Measurements from ENCODE around the gene NKX1-2.

Gene NKX1-2

GRCh38 chr10:124474514-124475070 is 24.8 kb upstream of the NKX1-2 start:
- no peak for DNase-seq (ENCODE audit: low read depth in 3 of 3)

- no peak for DNase-seq (ENCODE audit: low read depth in 3 of 3)
Measured at GRCh38 chr10:124473070-124473469, 23.2 kb upstream of the NKX1-2 start.

GRCh38 chr10:124472071-124472470 is 22.2 kb upstream of the NKX1-2 start:
- DNase-seq (ENCODE audit: low read depth in 3 of 3), result no peak

GRCh38 chr10:124470544-124471434 is 21.0 kb upstream of the NKX1-2 start:
- no peak for DNase-seq (ENCODE audit: low read depth in 3 of 3)

- no peak for DNase-seq (ENCODE audit: low read depth in 3 of 3)
Measured at GRCh38 chr10:124469956-124470484, 20.2 kb upstream of the NKX1-2 start.

GRCh38 chr10:124468624-124469023 is 18.8 kb upstream of the NKX1-2 start:
- DNase-seq (ENCODE audit: low read depth in 3 of 3), result no peak

- DNase-seq (ENCODE audit: low read depth in 3 of 3), result no peak
Measured at GRCh38 chr10:124467165-124467564, 17.3 kb upstream of the NKX1-2 start.

GRCh38 chr10:124465777-124466488 is 16.1 kb upstream of the NKX1-2 start:
- no peak for DNase-seq (ENCODE audit: low read depth in 3 of 3)

GRCh38 chr10:124465003-124465776 is 15.4 kb upstream of the NKX1-2 start:
- DNase-seq (ENCODE audit: low read depth in 3 of 3), result no peak

- DNase-seq (ENCODE audit: low read depth in 3 of 3), result no peak
Measured at GRCh38 chr10:124464028-124464965, 14.5 kb upstream of the NKX1-2 start.

GRCh38 chr10:124462348-124462695 is 12.5 kb upstream of the NKX1-2 start:
- no peak for DNase-seq (ENCODE audit: low read depth in 3 of 3)

GRCh38 chr10:124461642-124462347 is 12.0 kb upstream of the NKX1-2 start, which contains the start of gene LHPP:
Gene LHPP, plus strand, starts transcription at chr10:124461823. Its CDS starts 40 bp downstream, at chr10:124461863.
- DNase-seq (ENCODE audit: low read depth in 3 of 3), result peak; percentile 69 to 82 (median 80)

GRCh38 chr10:124460144-124460543 is 10.3 kb upstream of the NKX1-2 start:
- DNase-seq (ENCODE audit: low read depth in 3 of 3), result no peak

GRCh38 chr10:124459395-124459794 is 9.6 kb upstream of the NKX1-2 start:
- DNase-seq (ENCODE audit: low read depth in 3 of 3), result no peak

GRCh38 chr10:124458889-124459288 is 9.1 kb upstream of the NKX1-2 start:
- DNase-seq (ENCODE audit: low read depth in 3 of 3), result no peak

- no peak for DNase-seq (ENCODE audit: low read depth in 3 of 3)
Measured at GRCh38 chr10:124458473-124458872, 8.6 kb upstream of the NKX1-2 start.

GRCh38 chr10:124455441-124455840 is 5.6 kb upstream of the NKX1-2 start:
- no peak for DNase-seq (ENCODE audit: low read depth in 3 of 3)

GRCh38 chr10:124453960-124454610 is 4.2 kb upstream of the NKX1-2 start:
- no peak for DNase-seq (ENCODE audit: low read depth in 3 of 3)

GRCh38 chr10:124451276-124451675 is 1.4 kb upstream of the NKX1-2 start:
- DNase-seq (ENCODE audit: low read depth in 3 of 3), result no peak

- DNase-seq (ENCODE audit: low read depth in 3 of 3), result no peak
Measured at GRCh38 chr10:124450783-124451057, 885 bp upstream of the NKX1-2 start.
